ENCODE data around the gene POU3F1. TPM values are rescaled to one million over a fixed set of nuclear protein-coding genes. Genes with fewer than 3 reads are reported as not detected.

Gene POU3F1
- 0.22 TPM in 1 of 2 replicates, not detected in the other for total RNA-seq (2012; rRNA removed)

GRCh38 chr1:38046333-38046883, at the start of gene POU3F1:
TSS of gene POU3F1 (minus strand) at chr1:38046793. CDS start at chr1:38046743, 50 bp downstream.
- peak within 1 kb of the TSS; percentile 72 for H3K4me3 ChIP-seq (ENCODE audit: low read length)
- no peak within 1 kb of the TSS for H3K9ac ChIP-seq (ENCODE audit: low read depth, low read length)

GRCh38 chr1:38095454-38095931, 48.9 kb upstream of the POU3F1 start:
- Histone ChIP-seq H3K27me3 (ENCODE audit: control insufficient read depth, insufficient read depth, low read length) (peaks cover 13% of the 10 kb centered on the region), H3K4me1 (ENCODE audit: control insufficient read depth, insufficient read depth, low read length) (no peaks in the 10 kb centered on the region), H3K36me3 (ENCODE audit: insufficient read depth, low read length) (no peaks in the 10 kb centered on the region)

More at GRCh38 chr1:38046333-38046883, at the start of gene POU3F1:
- Histone ChIP-seq H3K4me2 (ENCODE audit: low read length) (peak within 1 kb of the TSS; percentile 89), H3K36me3 (ENCODE audit: insufficient read depth, low read length) (no peaks in the 10 kb centered on the region), H3K4me1 (ENCODE audit: control insufficient read depth, insufficient read depth, low read length) (peaks cover 9% of the 10 kb centered on the region), H3K27me3 (ENCODE audit: control insufficient read depth, insufficient read depth, low read length) (peaks cover 58% of the 10 kb centered on the region), H3K9me3 (replicated peaks; ENCODE audit: low read length) (no peaks in the 10 kb centered on the region)

GRCh38 chr1:38094711-38095290, 48.2 kb upstream of the POU3F1 start:
- Histone ChIP-seq H3K36me3 (ENCODE audit: insufficient read depth, low read length) (no peaks in the 10 kb centered on the region), H3K27me3 (ENCODE audit: control insufficient read depth, insufficient read depth, low read length) (peaks cover 13% of the 10 kb centered on the region), H3K4me2 (ENCODE audit: low read length) (no peak overlapping the region), H3K4me3 (ENCODE audit: low read length) (no peak overlapping the region), H3K9ac (ENCODE audit: low read depth, low read length) (no peak overlapping the region), H3K9me3 (replicated peaks; ENCODE audit: low read length) (no peaks in the 10 kb centered on the region), H3K4me1 (ENCODE audit: control insufficient read depth, insufficient read depth, low read length) (no peaks in the 10 kb centered on the region)

More at GRCh38 chr1:38095454-38095931, 48.9 kb upstream of the POU3F1 start:
- H3K4me3 ChIP-seq (ENCODE audit: low read length) = no peak overlapping the region
- H3K4me2 ChIP-seq (ENCODE audit: low read length) = no peak overlapping the region
- no peaks in the 10 kb centered on the region for H3K9me3 ChIP-seq (replicated peaks; ENCODE audit: low read length)
- H3K9ac ChIP-seq (ENCODE audit: low read depth, low read length) = no peak overlapping the region

GRCh38 chr1:38093569-38094520, 47.3 kb upstream of the POU3F1 start:
- Histone ChIP-seq H3K4me1 (ENCODE audit: control insufficient read depth, insufficient read depth, low read length) (no peaks in the 10 kb centered on the region), H3K9me3 (replicated peaks; ENCODE audit: low read length) (no peaks in the 10 kb centered on the region), H3K4me2 (ENCODE audit: low read length) (no peak overlapping the region), H3K36me3 (ENCODE audit: insufficient read depth, low read length) (no peaks in the 10 kb centered on the region), H3K4me3 (ENCODE audit: low read length) (no peak overlapping the region), H3K27me3 (ENCODE audit: control insufficient read depth, insufficient read depth, low read length) (peaks cover 13% of the 10 kb centered on the region), H3K9ac (ENCODE audit: low read depth, low read length) (no peak overlapping the region)

GRCh38 chr1:38092256-38092655, 45.7 kb upstream of the POU3F1 start:
- no peak overlapping the region for H3K4me2 ChIP-seq (ENCODE audit: low read length)
- H3K9ac ChIP-seq (ENCODE audit: low read depth, low read length) = no peak overlapping the region

GRCh38 chr1:38090796-38091195, 44.2 kb upstream of the POU3F1 start:
- no peak overlapping the region for H3K4me3 ChIP-seq (ENCODE audit: low read length)
- H3K4me1 ChIP-seq (ENCODE audit: control insufficient read depth, insufficient read depth, low read length) = no peaks in the 10 kb centered on the region
- no peak overlapping the region for H3K9ac ChIP-seq (ENCODE audit: low read depth, low read length)
- H3K9me3 ChIP-seq (replicated peaks; ENCODE audit: low read length) = no peaks in the 10 kb centered on the region
- H3K4me2 ChIP-seq (ENCODE audit: low read length) = no peak overlapping the region
- H3K36me3 ChIP-seq (ENCODE audit: insufficient read depth, low read length) = no peaks in the 10 kb centered on the region
- peaks cover 17% of the 10 kb centered on the region for H3K27me3 ChIP-seq (ENCODE audit: control insufficient read depth, insufficient read depth, low read length)

More at GRCh38 chr1:38092256-38092655, 45.7 kb upstream of the POU3F1 start:
- H3K4me1 ChIP-seq (ENCODE audit: control insufficient read depth, insufficient read depth, low read length) = no peaks in the 10 kb centered on the region
- H3K36me3 ChIP-seq (ENCODE audit: insufficient read depth, low read length) = no peaks in the 10 kb centered on the region
- H3K9me3 ChIP-seq (replicated peaks; ENCODE audit: low read length) = no peaks in the 10 kb centered on the region
- H3K27me3 ChIP-seq (ENCODE audit: control insufficient read depth, insufficient read depth, low read length) = peaks cover 13% of the 10 kb centered on the region
- no peak overlapping the region for H3K4me3 ChIP-seq (ENCODE audit: low read length)

- Histone ChIP-seq H3K4me2 (ENCODE audit: low read length) (no peak overlapping the region), H3K9ac (ENCODE audit: low read depth, low read length) (no peak overlapping the region), H3K36me3 (ENCODE audit: insufficient read depth, low read length) (no peaks in the 10 kb centered on the region), H3K4me1 (ENCODE audit: control insufficient read depth, insufficient read depth, low read length) (no peaks in the 10 kb centered on the region), H3K27me3 (ENCODE audit: control insufficient read depth, insufficient read depth, low read length) (peaks cover 18% of the 10 kb centered on the region), H3K4me3 (ENCODE audit: low read length) (no peak overlapping the region), H3K9me3 (replicated peaks; ENCODE audit: low read length) (no peaks in the 10 kb centered on the region)
Observed at GRCh38 chr1:38089712-38090360, 43.2 kb upstream of the POU3F1 start.

GRCh38 chr1:38088791-38089190, 42.2 kb upstream of the POU3F1 start:
- Histone ChIP-seq H3K9ac (ENCODE audit: low read depth, low read length) (no peak overlapping the region), H3K9me3 (replicated peaks; ENCODE audit: low read length) (no peaks in the 10 kb centered on the region), H3K36me3 (ENCODE audit: insufficient read depth, low read length) (no peaks in the 10 kb centered on the region), H3K4me3 (ENCODE audit: low read length) (no peak overlapping the region), H3K4me1 (ENCODE audit: control insufficient read depth, insufficient read depth, low read length) (no peaks in the 10 kb centered on the region), H3K27me3 (ENCODE audit: control insufficient read depth, insufficient read depth, low read length) (peaks cover 25% of the 10 kb centered on the region), H3K4me2 (ENCODE audit: low read length) (no peak overlapping the region)

GRCh38 chr1:38088366-38088765, 41.8 kb upstream of the POU3F1 start:
- H3K9me3 ChIP-seq (replicated peaks; ENCODE audit: low read length) = no peaks in the 10 kb centered on the region
- peaks cover 25% of the 10 kb centered on the region for H3K27me3 ChIP-seq (ENCODE audit: control insufficient read depth, insufficient read depth, low read length)
- no peak overlapping the region for H3K4me3 ChIP-seq (ENCODE audit: low read length)
- H3K36me3 ChIP-seq (ENCODE audit: insufficient read depth, low read length) = no peaks in the 10 kb centered on the region
- no peaks in the 10 kb centered on the region for H3K4me1 ChIP-seq (ENCODE audit: control insufficient read depth, insufficient read depth, low read length)
- no peak overlapping the region for H3K4me2 ChIP-seq (ENCODE audit: low read length)
- H3K9ac ChIP-seq (ENCODE audit: low read depth, low read length) = no peak overlapping the region

GRCh38 chr1:38087676-38088075, 41.1 kb upstream of the POU3F1 start:
- H3K4me3 ChIP-seq (ENCODE audit: low read length) = no peak overlapping the region
- H3K27me3 ChIP-seq (ENCODE audit: control insufficient read depth, insufficient read depth, low read length) = peaks cover 24% of the 10 kb centered on the region
- H3K36me3 ChIP-seq (ENCODE audit: insufficient read depth, low read length) = no peaks in the 10 kb centered on the region
- H3K9me3 ChIP-seq (replicated peaks; ENCODE audit: low read length) = no peaks in the 10 kb centered on the region
- no peak overlapping the region for H3K9ac ChIP-seq (ENCODE audit: low read depth, low read length)
- H3K4me2 ChIP-seq (ENCODE audit: low read length) = no peak overlapping the region
- no peaks in the 10 kb centered on the region for H3K4me1 ChIP-seq (ENCODE audit: control insufficient read depth, insufficient read depth, low read length)

Measured in skeletal muscle satellite cell (primary cell).